ENCODE measurements around the gene AGTRAP. TPM values are rescaled to one million over a fixed set of nuclear protein-coding genes. Genes with fewer than 3 reads are reported as not detected.

The AGTRAP gene
- total RNA-seq, 1 experiment from 2014 or later: 77.7 TPM

DNA sequence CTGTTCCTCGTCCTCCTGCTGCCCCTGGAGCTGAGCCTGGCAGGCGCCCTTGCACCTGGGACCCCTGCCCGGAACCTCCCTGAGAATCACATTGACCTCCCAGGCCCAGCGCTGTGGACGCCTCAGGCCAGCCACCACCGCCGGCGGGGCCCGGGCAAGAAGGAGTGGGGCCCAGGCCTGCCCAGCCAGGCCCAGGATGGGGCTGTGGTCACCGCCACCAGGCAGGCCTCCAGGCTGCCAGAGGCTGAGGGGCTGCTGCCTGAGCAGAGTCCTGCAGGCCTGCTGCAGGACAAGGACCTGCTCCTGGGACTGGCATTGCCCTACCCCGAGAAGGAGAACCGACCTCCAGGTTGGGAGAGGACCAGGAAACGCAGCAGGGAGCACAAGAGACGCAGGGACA is 29.6 kb upstream of the AGTRAP start:
- no TSS peak for BruUV-seq (replicated peaks)
- DNase-seq: no peak
- Histone ChIP-seq H2AFZ (no peak overlapping the region), H3F3A (ENCODE audit: insufficient read depth, low read depth) (peaks cover 5% of the 10 kb centered on the region; the same call in 1 of the 2 replicates), H3K36me3 (ENCODE audit: low read depth) (no peaks in the 10 kb centered on the region), H3K4me1 (replicated peaks; ENCODE audit: insufficient read depth) (no peaks in the 10 kb centered on the region; the same call in 1 of the 2 replicates), H3K4me2 (no peak overlapping the region), H3K4me3 (no peak overlapping the region), H3K27me3 (ENCODE audit: insufficient read depth, low read depth) (peaks cover 26% of the 10 kb centered on the region), H3K9me2 (ENCODE audit: insufficient read depth) (no peaks in the 10 kb centered on the region), H3K79me2 (ENCODE audit: low read depth) (no peaks in the 10 kb centered on the region), H4K20me1 (ENCODE audit: insufficient read depth) (no peaks in the 10 kb centered on the region), H3K9me3 (ENCODE audit: insufficient read depth, low read depth) (no peaks in the 10 kb centered on the region), H3K27ac (no peak overlapping the region)
- CTCF ChIA-PET: no interaction called here
- POLR2A ChIA-PET (ENCODE audit: unreplicated experiment): no interaction called here
- intact Hi-C loops (cut with micrococcal nuclease; ENCODE audit: unreplicated experiment): loop anchor here (5.0 kb wide), 1 partner anchor 39 kb away; no protein-coding TSS in a partner anchor
- no peak for TF ChIP-seq EZH2 (IDR thresholded peaks at IDR 0.05; ENCODE audit: low read depth)
- TF ChIP-seq, protein P1, sequence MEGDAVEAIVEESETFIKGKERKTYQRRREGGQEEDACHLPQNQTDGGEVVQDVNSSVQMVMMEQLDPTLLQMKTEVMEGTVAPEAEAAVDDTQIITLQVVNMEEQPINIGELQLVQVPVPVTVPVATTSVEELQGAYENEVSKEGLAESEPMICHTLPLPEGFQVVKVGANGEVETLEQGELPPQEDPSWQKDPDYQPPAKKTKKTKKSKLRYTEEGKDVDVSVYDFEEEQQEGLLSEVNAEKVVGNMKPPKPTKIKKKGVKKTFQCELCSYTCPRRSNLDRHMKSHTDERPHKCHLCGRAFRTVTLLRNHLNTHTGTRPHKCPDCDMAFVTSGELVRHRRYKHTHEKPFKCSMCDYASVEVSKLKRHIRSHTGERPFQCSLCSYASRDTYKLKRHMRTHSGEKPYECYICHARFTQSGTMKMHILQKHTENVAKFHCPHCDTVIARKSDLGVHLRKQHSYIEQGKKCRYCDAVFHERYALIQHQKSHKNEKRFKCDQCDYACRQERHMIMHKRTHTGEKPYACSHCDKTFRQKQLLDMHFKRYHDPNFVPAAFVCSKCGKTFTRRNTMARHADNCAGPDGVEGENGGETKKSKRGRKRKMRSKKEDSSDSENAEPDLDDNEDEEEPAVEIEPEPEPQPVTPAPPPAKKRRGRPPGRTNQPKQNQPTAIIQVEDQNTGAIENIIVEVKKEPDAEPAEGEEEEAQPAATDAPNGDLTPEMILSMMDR (conservative IDR thresholded peaks at IDR 0.05): no peak

DNA sequence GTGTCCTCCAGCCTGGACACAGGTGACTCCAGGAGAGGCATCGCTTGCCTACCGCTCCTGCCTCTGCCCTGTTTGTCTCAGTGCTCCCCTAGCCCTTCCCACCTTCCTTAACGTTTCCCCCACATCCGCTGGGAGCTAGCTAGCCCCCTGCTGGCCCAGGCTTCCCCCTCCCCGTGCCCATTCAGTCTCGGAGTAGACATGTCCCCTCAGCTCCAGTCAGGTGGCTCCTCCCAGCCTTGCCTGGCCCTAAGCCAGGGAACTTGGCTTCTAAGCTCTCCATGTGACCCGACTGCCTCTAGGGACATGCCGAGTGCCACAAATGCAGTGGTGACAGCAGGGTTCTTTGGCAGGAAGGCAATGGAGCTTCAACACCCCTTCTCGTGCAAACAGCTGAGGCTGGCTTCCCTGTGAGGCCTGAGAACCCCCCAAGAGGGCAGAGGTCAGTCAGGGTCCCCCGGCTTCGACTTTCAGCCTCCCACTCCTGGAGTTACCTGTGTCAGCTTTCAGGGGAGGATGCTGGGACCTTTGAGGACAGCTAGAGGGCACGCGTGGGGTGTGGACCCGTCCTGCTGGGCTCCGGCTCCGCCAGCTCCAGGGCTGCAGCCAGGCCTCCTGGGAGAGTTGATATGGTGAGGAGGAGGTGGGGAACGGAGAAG is 28.2 kb upstream of the AGTRAP start:
- CTCF ChIA-PET: interaction anchor here (0.6 to 1.2 kb wide), 3 partner anchors 13 to 670 kb away, joined by 3 to 4 read pairs (median 3); no protein-coding TSS in a partner anchor
- Histone ChIP-seq H3K79me2 (ENCODE audit: low read depth) (no peaks in the 10 kb centered on the region), H3K4me3 (no peak overlapping the region), H3F3A (ENCODE audit: insufficient read depth, low read depth) (peaks cover 5% of the 10 kb centered on the region; the same call in 1 of the 2 replicates), H3K27me3 (ENCODE audit: insufficient read depth, low read depth) (peaks cover 25% of the 10 kb centered on the region), H2AFZ (no peak overlapping the region), H3K36me3 (ENCODE audit: low read depth) (no peaks in the 10 kb centered on the region), H3K4me2 (peak overlapping the region; percentile 42; the same call in 1 of the 2 replicates), H3K27ac (no peak overlapping the region), H3K9me3 (ENCODE audit: insufficient read depth, low read depth) (no peaks in the 10 kb centered on the region), H4K20me1 (ENCODE audit: insufficient read depth) (no peaks in the 10 kb centered on the region), H3K4me1 (replicated peaks; ENCODE audit: insufficient read depth) (no peaks in the 10 kb centered on the region; the same call in 1 of the 2 replicates), H3K9me2 (ENCODE audit: insufficient read depth) (no peaks in the 10 kb centered on the region)
- peak in 1 of 2 experiments; percentile 66 for DNase-seq
- intact Hi-C loops (cut with micrococcal nuclease; ENCODE audit: unreplicated experiment): loop anchor here (5.0 kb wide), 1 partner anchor 40 kb away; no protein-coding TSS in a partner anchor
- POLR2A ChIA-PET (ENCODE audit: unreplicated experiment): interaction anchor here (0.5 to 0.6 kb wide), 2 partner anchors 26 to 55 kb away, joined by 3 to 5 read pairs; no protein-coding TSS in a partner anchor
- no peak for TF ChIP-seq EZH2 (IDR thresholded peaks at IDR 0.05; ENCODE audit: low read depth)
- TF ChIP-seq, protein P1 (conservative IDR thresholded peaks at IDR 0.05): no peak
- no TSS peak for BruUV-seq (replicated peaks)

DNA sequence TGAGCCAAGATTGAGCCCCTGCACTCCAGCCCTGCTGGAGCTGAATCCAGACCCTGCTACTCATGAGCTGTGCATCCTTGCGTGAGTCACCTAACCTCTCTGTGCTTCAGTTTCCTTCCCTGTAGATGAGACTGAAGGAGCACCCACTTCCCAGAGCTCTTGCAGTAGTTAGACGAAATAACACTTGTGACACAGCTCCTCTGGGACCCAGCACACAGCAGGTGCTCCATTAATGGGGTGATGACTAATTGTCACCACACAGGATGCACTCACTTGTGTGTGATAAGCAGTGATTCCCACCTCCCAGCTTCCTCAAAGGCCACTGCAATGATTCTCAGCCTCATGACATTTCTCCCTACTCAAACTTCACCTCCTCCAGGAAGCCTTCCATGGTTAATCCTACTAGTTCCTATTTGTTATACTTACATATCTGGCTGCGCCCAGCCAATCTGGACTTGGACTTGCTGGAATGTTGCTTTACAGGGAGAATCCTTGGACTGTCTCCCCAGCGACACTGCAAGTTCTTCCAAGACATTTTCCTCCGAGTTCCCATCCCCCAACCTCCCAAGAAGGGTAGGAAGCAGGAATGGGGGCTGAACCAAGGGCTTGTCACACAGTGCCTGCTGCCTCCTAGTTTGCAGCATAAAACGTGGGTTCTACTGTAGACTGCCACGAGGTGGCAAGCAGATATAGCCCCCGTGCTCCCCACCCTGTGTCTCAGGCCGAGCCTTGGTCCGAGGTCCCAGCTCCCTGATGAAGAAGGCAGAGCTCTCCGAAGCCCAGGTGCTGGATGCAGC is 27.2 kb upstream of the AGTRAP start:
- ChIA-PET POLR2A (ENCODE audit: unreplicated experiment) (no interaction called here), CTCF (no interaction called here)
- Histone ChIP-seq H3F3A (ENCODE audit: insufficient read depth, low read depth) (peaks cover 5% of the 10 kb centered on the region; the same call in 1 of the 2 replicates), H3K9me2 (ENCODE audit: insufficient read depth) (no peaks in the 10 kb centered on the region), H3K79me2 (ENCODE audit: low read depth) (no peaks in the 10 kb centered on the region), H3K27ac (no peak overlapping the region), H2AFZ (no peak overlapping the region), H3K36me3 (ENCODE audit: low read depth) (no peaks in the 10 kb centered on the region), H4K20me1 (ENCODE audit: insufficient read depth) (no peaks in the 10 kb centered on the region), H3K4me2 (no peak overlapping the region), H3K27me3 (ENCODE audit: insufficient read depth, low read depth) (peaks cover 15% of the 10 kb centered on the region; the same call in 1 of the 2 replicates), H3K9me3 (ENCODE audit: insufficient read depth, low read depth) (no peaks in the 10 kb centered on the region), H3K4me3 (no peak overlapping the region), H3K4me1 (replicated peaks; ENCODE audit: insufficient read depth) (no peaks in the 10 kb centered on the region; the same call in 1 of the 2 replicates)
- intact Hi-C loops (cut with micrococcal nuclease; ENCODE audit: unreplicated experiment): loop anchor here (5.0 kb wide), 1 partner anchor 41 kb away; no protein-coding TSS in a partner anchor
- no peak for TF ChIP-seq EZH2 (IDR thresholded peaks at IDR 0.05; ENCODE audit: low read depth)
- TF ChIP-seq, protein P1 (conservative IDR thresholded peaks at IDR 0.05): no peak
- peak in 1 of 2 experiments; percentile 55 for DNase-seq
- BruUV-seq (replicated peaks): no TSS peak

Measured in PC-9 (cell line).